ENCODE data around the gene RAB4A. TPM values are rescaled to one million over a fixed set of nuclear protein-coding genes. Genes with fewer than 3 reads are reported as not detected.

The RAB4A gene
- total and polyA plus RNA-seq, 9 of the 15 experiments (the other 6 are each of a cell fraction or from before 2014, with no cell fraction given): 8.3 to 61.0 (median 26.7) TPM

DNA sequence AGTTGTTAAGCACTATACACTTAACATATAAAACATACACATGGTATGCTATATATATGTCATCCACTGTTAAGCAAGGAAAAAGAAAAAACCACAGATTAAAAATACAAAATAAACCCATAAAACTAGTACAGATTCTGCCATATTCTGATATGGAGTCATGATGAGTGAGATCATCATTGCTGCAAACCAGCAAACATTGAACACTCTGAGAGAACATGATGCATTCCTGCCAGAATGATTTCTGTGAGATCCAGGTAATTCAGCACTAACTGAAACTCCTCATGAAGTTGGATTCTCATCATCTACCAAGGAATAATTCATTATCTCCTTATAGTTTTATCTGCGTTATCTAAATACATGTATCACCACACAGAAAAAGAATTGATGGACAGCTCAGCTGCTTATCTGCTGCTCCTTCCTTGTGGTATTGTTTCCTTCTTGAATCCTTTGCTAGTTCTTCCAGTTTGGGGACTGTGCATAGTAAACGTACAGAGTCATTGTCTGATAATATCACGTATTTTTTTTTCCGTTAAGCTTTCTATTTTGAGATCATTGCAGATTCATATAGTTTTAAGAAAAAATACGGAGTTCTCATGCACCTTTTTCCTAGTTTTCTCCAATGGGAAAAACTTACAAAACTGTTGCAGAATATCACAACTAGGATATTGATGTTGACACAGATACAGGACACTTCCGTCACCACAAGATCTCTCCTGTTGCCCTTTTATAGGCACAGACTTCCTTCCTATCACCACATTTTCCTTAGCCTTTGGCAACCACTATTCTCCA lies 9.3 kb downstream of the RAB4A start (continued):
- TF ChIP-seq, protein P1, sequence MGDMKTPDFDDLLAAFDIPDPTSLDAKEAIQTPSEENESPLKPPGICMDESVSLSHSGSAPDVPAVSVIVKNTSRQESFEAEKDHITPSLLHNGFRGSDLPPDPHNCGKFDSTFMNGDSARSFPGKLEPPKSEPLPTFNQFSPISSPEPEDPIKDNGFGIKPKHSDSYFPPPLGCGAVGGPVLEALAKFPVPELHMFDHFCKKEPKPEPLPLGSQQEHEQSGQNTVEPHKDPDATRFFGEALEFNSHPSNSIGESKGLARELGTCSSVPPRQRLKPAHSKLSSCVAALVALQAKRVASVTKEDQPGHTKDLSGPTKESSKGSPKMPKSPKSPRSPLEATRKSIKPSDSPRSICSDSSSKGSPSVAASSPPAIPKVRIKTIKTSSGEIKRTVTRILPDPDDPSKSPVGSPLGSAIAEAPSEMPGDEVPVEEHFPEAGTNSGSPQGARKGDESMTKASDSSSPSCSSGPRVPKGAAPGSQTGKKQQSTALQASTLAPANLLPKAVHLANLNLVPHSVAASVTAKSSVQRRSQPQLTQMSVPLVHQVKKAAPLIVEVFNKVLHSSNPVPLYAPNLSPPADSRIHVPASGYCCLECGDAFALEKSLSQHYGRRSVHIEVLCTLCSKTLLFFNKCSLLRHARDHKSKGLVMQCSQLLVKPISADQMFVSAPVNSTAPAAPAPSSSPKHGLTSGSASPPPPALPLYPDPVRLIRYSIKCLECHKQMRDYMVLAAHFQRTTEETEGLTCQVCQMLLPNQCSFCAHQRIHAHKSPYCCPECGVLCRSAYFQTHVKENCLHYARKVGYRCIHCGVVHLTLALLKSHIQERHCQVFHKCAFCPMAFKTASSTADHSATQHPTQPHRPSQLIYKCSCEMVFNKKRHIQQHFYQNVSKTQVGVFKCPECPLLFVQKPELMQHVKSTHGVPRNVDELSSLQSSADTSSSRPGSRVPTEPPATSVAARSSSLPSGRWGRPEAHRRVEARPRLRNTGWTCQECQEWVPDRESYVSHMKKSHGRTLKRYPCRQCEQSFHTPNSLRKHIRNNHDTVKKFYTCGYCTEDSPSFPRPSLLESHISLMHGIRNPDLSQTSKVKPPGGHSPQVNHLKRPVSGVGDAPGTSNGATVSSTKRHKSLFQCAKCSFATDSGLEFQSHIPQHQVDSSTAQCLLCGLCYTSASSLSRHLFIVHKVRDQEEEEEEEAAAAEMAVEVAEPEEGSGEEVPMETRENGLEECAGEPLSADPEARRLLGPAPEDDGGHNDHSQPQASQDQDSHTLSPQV (IDR thresholded peaks at IDR 0.05): no peak
- TF ChIP-seq, protein P2, sequence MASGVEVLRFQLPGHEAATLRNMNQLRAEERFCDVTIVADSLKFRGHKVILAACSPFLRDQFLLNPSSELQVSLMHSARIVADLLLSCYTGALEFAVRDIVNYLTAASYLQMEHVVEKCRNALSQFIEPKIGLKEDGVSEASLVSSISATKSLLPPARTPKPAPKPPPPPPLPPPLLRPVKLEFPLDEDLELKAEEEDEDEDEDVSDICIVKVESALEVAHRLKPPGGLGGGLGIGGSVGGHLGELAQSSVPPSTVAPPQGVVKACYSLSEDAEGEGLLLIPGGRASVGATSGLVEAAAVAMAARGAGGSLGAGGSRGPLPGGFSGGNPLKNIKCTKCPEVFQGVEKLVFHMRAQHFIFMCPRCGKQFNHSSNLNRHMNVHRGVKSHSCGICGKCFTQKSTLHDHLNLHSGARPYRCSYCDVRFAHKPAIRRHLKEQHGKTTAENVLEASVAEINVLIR (CRISPR knock-in tag; IDR thresholded peaks at IDR 0.05): no peak
- TF ChIP-seq RBM25 (IDR thresholded peaks at IDR 0.05; ENCODE audit: low read depth, low read length, severe bottlenecking): no peak
